ENCODE data around the gene NTRK2. TPM values are rescaled to one million over a fixed set of nuclear protein-coding genes. Genes with fewer than 3 reads are reported as not detected.

Gene NTRK2
- total RNA-seq, 1 experiment from 2014 or later = not detected

GRCh38 chr9:84738353-84738752, 68.8 kb downstream of the NTRK2 start:
- Histone ChIP-seq H3K36me3 (replicated peaks; ENCODE audit: control insufficient read depth, insufficient read depth, low read length) (no peaks in the 10 kb centered on the region), H3K27me3 (ENCODE audit: control insufficient read depth, insufficient read depth, low read length) (no peaks in the 10 kb centered on the region), H3K4me3 (ENCODE audit: insufficient read depth, low read depth, low read length) (no peak overlapping the region)
- no peak for DNase-seq

GRCh38 chr9:84742261-84742660, 72.7 kb downstream of the NTRK2 start:
- no peak for DNase-seq
- H3K36me3 ChIP-seq (replicated peaks; ENCODE audit: control insufficient read depth, insufficient read depth, low read length) = no peaks in the 10 kb centered on the region
- H3K27me3 ChIP-seq (ENCODE audit: control insufficient read depth, insufficient read depth, low read length) = no peaks in the 10 kb centered on the region
- H3K4me3 ChIP-seq (ENCODE audit: insufficient read depth, low read depth, low read length) = no peak overlapping the region

- Histone ChIP-seq H3K36me3 (replicated peaks; ENCODE audit: control insufficient read depth, insufficient read depth, low read length) (no peaks in the 10 kb centered on the region), H3K4me3 (ENCODE audit: insufficient read depth, low read depth, low read length) (no peak overlapping the region), H3K27me3 (ENCODE audit: control insufficient read depth, insufficient read depth, low read length) (no peaks in the 10 kb centered on the region)
- no peak for DNase-seq
Observed at GRCh38 chr9:84744195-84744594, 74.7 kb downstream of the NTRK2 start.

GRCh38 chr9:84744726-84745125, 75.2 kb downstream of the NTRK2 start:
- Histone ChIP-seq H3K4me3 (ENCODE audit: insufficient read depth, low read depth, low read length) (no peak overlapping the region), H3K27me3 (ENCODE audit: control insufficient read depth, insufficient read depth, low read length) (no peaks in the 10 kb centered on the region), H3K36me3 (replicated peaks; ENCODE audit: control insufficient read depth, insufficient read depth, low read length) (no peaks in the 10 kb centered on the region)
- no peak for DNase-seq

- H3K4me3 ChIP-seq (ENCODE audit: insufficient read depth, low read depth, low read length) = no peak overlapping the region
- DNase-seq = no peak
- H3K36me3 ChIP-seq (replicated peaks; ENCODE audit: control insufficient read depth, insufficient read depth, low read length) = no peaks in the 10 kb centered on the region
- no peaks in the 10 kb centered on the region for H3K27me3 ChIP-seq (ENCODE audit: control insufficient read depth, insufficient read depth, low read length)
Observed at GRCh38 chr9:84748112-84748511, 78.6 kb downstream of the NTRK2 start.

GRCh38 chr9:84750152-84750865, 80.8 kb downstream of the NTRK2 start:
- no peaks in the 10 kb centered on the region for H3K36me3 ChIP-seq (replicated peaks; ENCODE audit: control insufficient read depth, insufficient read depth, low read length)
- H3K27me3 ChIP-seq (ENCODE audit: control insufficient read depth, insufficient read depth, low read length) = no peaks in the 10 kb centered on the region
- DNase-seq = no peak
- H3K4me3 ChIP-seq (ENCODE audit: insufficient read depth, low read depth, low read length) = no peak overlapping the region

GRCh38 chr9:84751921-84752320, 82.4 kb downstream of the NTRK2 start:
- Histone ChIP-seq H3K36me3 (replicated peaks; ENCODE audit: control insufficient read depth, insufficient read depth, low read length) (no peaks in the 10 kb centered on the region), H3K27me3 (ENCODE audit: control insufficient read depth, insufficient read depth, low read length) (no peaks in the 10 kb centered on the region), H3K4me3 (ENCODE audit: insufficient read depth, low read depth, low read length) (no peak overlapping the region)
- no peak for DNase-seq

- no peaks in the 10 kb centered on the region for H3K36me3 ChIP-seq (replicated peaks; ENCODE audit: control insufficient read depth, insufficient read depth, low read length)
- DNase-seq = no peak
Observed at GRCh38 chr9:84754461-84754860, 84.9 kb downstream of the NTRK2 start.

GRCh38 chr9:84754881-84755280, 85.4 kb downstream of the NTRK2 start:
- H3K4me3 ChIP-seq (ENCODE audit: insufficient read depth, low read depth, low read length) = no peak overlapping the region
- DNase-seq = no peak
- H3K27me3 ChIP-seq (ENCODE audit: control insufficient read depth, insufficient read depth, low read length) = no peaks in the 10 kb centered on the region
- H3K36me3 ChIP-seq (replicated peaks; ENCODE audit: control insufficient read depth, insufficient read depth, low read length) = no peaks in the 10 kb centered on the region

More at GRCh38 chr9:84754461-84754860, 84.9 kb downstream of the NTRK2 start:
- Histone ChIP-seq H3K27me3 (ENCODE audit: control insufficient read depth, insufficient read depth, low read length) (no peaks in the 10 kb centered on the region), H3K4me3 (ENCODE audit: insufficient read depth, low read depth, low read length) (no peak overlapping the region)

- Histone ChIP-seq H3K36me3 (replicated peaks; ENCODE audit: control insufficient read depth, insufficient read depth, low read length) (no peaks in the 10 kb centered on the region), H3K27me3 (ENCODE audit: control insufficient read depth, insufficient read depth, low read length) (no peaks in the 10 kb centered on the region), H3K4me3 (ENCODE audit: insufficient read depth, low read depth, low read length) (no peak overlapping the region)
- no peak for DNase-seq
Observed at GRCh38 chr9:84755380-84755779, 85.9 kb downstream of the NTRK2 start.

GRCh38 chr9:84756171-84756570, 86.6 kb downstream of the NTRK2 start:
- Histone ChIP-seq H3K27me3 (ENCODE audit: control insufficient read depth, insufficient read depth, low read length) (no peaks in the 10 kb centered on the region), H3K4me3 (ENCODE audit: insufficient read depth, low read depth, low read length) (no peak overlapping the region), H3K36me3 (replicated peaks; ENCODE audit: control insufficient read depth, insufficient read depth, low read length) (no peaks in the 10 kb centered on the region)
- DNase-seq = no peak

GRCh38 chr9:84756731-84757130, 87.2 kb downstream of the NTRK2 start:
- no peaks in the 10 kb centered on the region for H3K27me3 ChIP-seq (ENCODE audit: control insufficient read depth, insufficient read depth, low read length)
- no peaks in the 10 kb centered on the region for H3K36me3 ChIP-seq (replicated peaks; ENCODE audit: control insufficient read depth, insufficient read depth, low read length)
- no peak overlapping the region for H3K4me3 ChIP-seq (ENCODE audit: insufficient read depth, low read depth, low read length)
- DNase-seq = no peak

GRCh38 chr9:84758817-84759216, 89.3 kb downstream of the NTRK2 start:
- no peak overlapping the region for H3K4me3 ChIP-seq (ENCODE audit: insufficient read depth, low read depth, low read length)
- no peak for DNase-seq
- H3K36me3 ChIP-seq (replicated peaks; ENCODE audit: control insufficient read depth, insufficient read depth, low read length) = no peaks in the 10 kb centered on the region
- H3K27me3 ChIP-seq (ENCODE audit: control insufficient read depth, insufficient read depth, low read length) = no peaks in the 10 kb centered on the region

- Histone ChIP-seq H3K36me3 (replicated peaks; ENCODE audit: control insufficient read depth, insufficient read depth, low read length) (no peaks in the 10 kb centered on the region), H3K4me3 (ENCODE audit: insufficient read depth, low read depth, low read length) (no peak overlapping the region), H3K27me3 (ENCODE audit: control insufficient read depth, insufficient read depth, low read length) (no peaks in the 10 kb centered on the region)
- DNase-seq = no peak
Observed at GRCh38 chr9:84759300-84759750, 89.8 kb downstream of the NTRK2 start.

- DNase-seq = no peak
- Histone ChIP-seq H3K36me3 (replicated peaks; ENCODE audit: control insufficient read depth, insufficient read depth, low read length) (no peaks in the 10 kb centered on the region), H3K4me3 (ENCODE audit: insufficient read depth, low read depth, low read length) (no peak overlapping the region), H3K27me3 (ENCODE audit: control insufficient read depth, insufficient read depth, low read length) (no peaks in the 10 kb centered on the region)
Observed at GRCh38 chr9:84759804-84760203, 90.3 kb downstream of the NTRK2 start.
